Uterus (tissue), 4 donors: ENCODE results near the gene ACSS3. TPM values are rescaled to one million over a fixed set of nuclear protein-coding genes. Genes with fewer than 3 reads are reported as not detected.

Experiments used
- DNase-seq, 2 donors: peaks; one replicate each; pipeline ENCODE4 v3.0.0-alpha.2; 2019 to 2020
- H3K27ac ChIP-seq, 2 donors: fragments of 200-600 bp; sonication (generic); 1 replicate in 1 of 2; 2 replicates in 1 of 2; pipeline ENCODE4 v1.5.1; 2016 to 2018
- H3K27me3 ChIP-seq, 2 donors: fragments of 200-600 bp; sonication (generic); one replicate each; pipeline ENCODE4 v1.5.1; 2018 to 2019; ENCODE audit warnings: control low read depth in 1 of 2
- H3K36me3 ChIP-seq, 2 donors: fragments of 200-600 bp; sonication (generic); one replicate each; pipeline ENCODE4 v1.5.1; 2019; ENCODE audit warnings: control low read depth in 1 of 2
- H3K4me1 ChIP-seq, 2 donors: fragments of 200-600 bp; sonication (generic); one replicate each; pipeline ENCODE4 v1.5.1; 2018 to 2019; ENCODE audit warnings: control low read depth in 1 of 2
- H3K4me3 ChIP-seq, 2 donors: fragments of 200-600 bp; sonication (generic); 1 replicate in 1 of 2; 2 replicates in 1 of 2; pipeline ENCODE4 v1.5.1; 2018 to 2019; ENCODE audit warnings: mild to moderate bottlenecking in 1 of 2
- H3K9me3 ChIP-seq, 2 donors: fragments of 200-600 bp; sonication (generic); one replicate each; pipeline ENCODE4 v1.5.1; 2019; ENCODE audit warnings: control low read depth in 1 of 2
- POLR2A ChIP-seq, 2 donors: fragments of 450-650 bp; IDR thresholded peaks; one replicate each; pipeline ENCODE4 v1.6.1; 2016; ENCODE audit warnings: antibody characterized with exemption in 2 of 2, mild to moderate bottlenecking in 1 of 2, moderate library complexity in 1 of 2
- intact Hi-C: fragments of 100-400 bp; cut with DNase I; formaldehyde crosslinking; loops from one replicate; pipeline ENCODE4 v1.15.1; 2023; ENCODE audit warnings: low total_unique reads
- total RNA-seq, 4 donors: library from RNA; depleted of rRNA in 3 of 4; stranded (reverse); fragments of >200 nt in 3 of 4; gene quantifications; one replicate each; pipeline versions ENCODE4 v1.1.0 to v1.2.4, GENCODE V29; 2014 to 2023
- TF ChIP-seq, protein P1 (sequence below), 4 experiments: fragments of 200-600 bp in 2 of 4; fragments of 450-650 bp in 2 of 4; sonication (generic) in 2 of 4; IDR thresholded peaks; one replicate each; pipeline ENCODE4 v1.5.1; 2016 to 2019; ENCODE audit warnings: antibody characterized with exemption in 4 of 4, mild to moderate bottlenecking in 2 of 4, moderate library complexity in 1 of 4
- donor health status: DM: yes; HTN: yes; CAD: no.

ACSS3 gene
- total RNA-seq, 4 donors from 2014 or later: 25.6 to 62.2 (median 47.7) TPM

GRCh38 chr12:81137801-81138200 lies 59.9 kb downstream of the ACSS3 start:
- intact Hi-C loops: no loop called here
- Histone ChIP-seq H3K4me1 (no peaks in the 10 kb centered on the region), H3K27ac (no peak overlapping the region), H3K4me3 (no peak overlapping the region), H3K9me3 (no peaks in the 10 kb centered on the region), H3K27me3 (no peaks in the 10 kb centered on the region), H3K36me3 (no peaks in the 10 kb centered on the region)
- no peak for DNase-seq
- TF ChIP-seq POLR2A (IDR thresholded peaks at IDR 0.05): no peak
- TF ChIP-seq, protein P1, sequence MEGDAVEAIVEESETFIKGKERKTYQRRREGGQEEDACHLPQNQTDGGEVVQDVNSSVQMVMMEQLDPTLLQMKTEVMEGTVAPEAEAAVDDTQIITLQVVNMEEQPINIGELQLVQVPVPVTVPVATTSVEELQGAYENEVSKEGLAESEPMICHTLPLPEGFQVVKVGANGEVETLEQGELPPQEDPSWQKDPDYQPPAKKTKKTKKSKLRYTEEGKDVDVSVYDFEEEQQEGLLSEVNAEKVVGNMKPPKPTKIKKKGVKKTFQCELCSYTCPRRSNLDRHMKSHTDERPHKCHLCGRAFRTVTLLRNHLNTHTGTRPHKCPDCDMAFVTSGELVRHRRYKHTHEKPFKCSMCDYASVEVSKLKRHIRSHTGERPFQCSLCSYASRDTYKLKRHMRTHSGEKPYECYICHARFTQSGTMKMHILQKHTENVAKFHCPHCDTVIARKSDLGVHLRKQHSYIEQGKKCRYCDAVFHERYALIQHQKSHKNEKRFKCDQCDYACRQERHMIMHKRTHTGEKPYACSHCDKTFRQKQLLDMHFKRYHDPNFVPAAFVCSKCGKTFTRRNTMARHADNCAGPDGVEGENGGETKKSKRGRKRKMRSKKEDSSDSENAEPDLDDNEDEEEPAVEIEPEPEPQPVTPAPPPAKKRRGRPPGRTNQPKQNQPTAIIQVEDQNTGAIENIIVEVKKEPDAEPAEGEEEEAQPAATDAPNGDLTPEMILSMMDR (IDR thresholded peaks at IDR 0.05): no peak

DNA sequence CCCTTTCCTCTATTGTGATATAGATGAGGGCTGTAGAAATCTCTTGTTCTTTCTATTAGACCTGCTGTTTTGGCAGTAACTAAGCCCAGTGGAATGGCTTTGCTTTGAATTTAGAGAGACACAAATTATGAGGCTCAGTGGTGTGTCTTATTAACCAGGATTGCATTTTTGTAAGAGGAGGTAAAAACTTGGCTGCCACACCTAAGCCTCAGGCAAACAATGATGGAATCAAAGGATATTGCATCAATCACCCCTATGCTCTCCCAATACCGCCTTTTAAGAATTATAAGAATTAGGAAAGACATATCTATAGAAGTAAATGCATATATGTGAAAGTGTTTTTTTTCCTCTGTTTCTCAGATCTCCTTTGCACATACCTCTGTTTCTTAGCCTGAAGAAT lies 63.3 kb downstream of the ACSS3 start:
- no peak overlapping the region for H3K27ac ChIP-seq
- no peaks in the 10 kb centered on the region for H3K36me3 ChIP-seq
- no peak for DNase-seq

DNA sequence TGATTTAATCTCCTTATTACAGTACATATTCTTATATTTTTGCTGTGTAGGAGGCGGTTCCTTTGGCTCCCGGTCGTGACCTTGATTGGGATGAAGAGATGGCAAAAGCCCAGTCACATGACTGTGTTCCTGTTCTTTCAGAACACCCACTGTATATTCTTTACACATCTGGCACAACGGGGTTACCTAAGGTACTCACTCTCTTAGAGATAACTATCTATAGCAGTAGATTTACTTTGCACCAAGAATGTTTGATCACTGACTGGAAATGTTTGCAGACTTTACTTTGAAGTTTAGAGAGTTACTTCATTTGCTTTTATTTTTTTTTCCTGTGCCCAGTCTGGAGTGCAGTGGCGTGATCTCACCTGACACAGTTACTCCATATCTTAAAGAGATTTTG lies 65.2 kb downstream of the ACSS3 start:
- no peak overlapping the region for H3K27ac ChIP-seq
- intact Hi-C loops: no loop called here
- TF ChIP-seq POLR2A (IDR thresholded peaks at IDR 0.05): no peak
- TF ChIP-seq, protein P1 (IDR thresholded peaks at IDR 0.05): no peak

More for the DNA sequence above, 63.3 kb downstream of the ACSS3 start:
- Histone ChIP-seq H3K4me1 (no peaks in the 10 kb centered on the region), H3K27me3 (no peaks in the 10 kb centered on the region), H3K9me3 (no peaks in the 10 kb centered on the region), H3K4me3 (no peak overlapping the region)
- intact Hi-C loops: no loop called here
- TF ChIP-seq POLR2A (IDR thresholded peaks at IDR 0.05): no peak
- TF ChIP-seq, protein P1 (IDR thresholded peaks at IDR 0.05): no peak

GRCh38 chr12:81146228-81147225 lies 68.6 kb downstream of the ACSS3 start:
- DNase-seq: no peak
- H3K36me3 ChIP-seq: no peaks in the 10 kb centered on the region
- TF ChIP-seq, protein P1 (IDR thresholded peaks at IDR 0.05): no peak
- TF ChIP-seq POLR2A (IDR thresholded peaks at IDR 0.05): no peak
- intact Hi-C loops: no loop called here
- no peak overlapping the region for H3K27ac ChIP-seq
- H3K27me3 ChIP-seq: no peaks in the 10 kb centered on the region
- no peaks in the 10 kb centered on the region for H3K9me3 ChIP-seq
- no peaks in the 10 kb centered on the region for H3K4me1 ChIP-seq
- H3K4me3 ChIP-seq: no peak overlapping the region

More for the DNA sequence above, 65.2 kb downstream of the ACSS3 start:
- DNase-seq: no peak
- Histone ChIP-seq H3K4me3 (no peak overlapping the region), H3K4me1 (no peaks in the 10 kb centered on the region), H3K27me3 (no peaks in the 10 kb centered on the region), H3K9me3 (no peaks in the 10 kb centered on the region), H3K36me3 (no peaks in the 10 kb centered on the region)

DNA sequence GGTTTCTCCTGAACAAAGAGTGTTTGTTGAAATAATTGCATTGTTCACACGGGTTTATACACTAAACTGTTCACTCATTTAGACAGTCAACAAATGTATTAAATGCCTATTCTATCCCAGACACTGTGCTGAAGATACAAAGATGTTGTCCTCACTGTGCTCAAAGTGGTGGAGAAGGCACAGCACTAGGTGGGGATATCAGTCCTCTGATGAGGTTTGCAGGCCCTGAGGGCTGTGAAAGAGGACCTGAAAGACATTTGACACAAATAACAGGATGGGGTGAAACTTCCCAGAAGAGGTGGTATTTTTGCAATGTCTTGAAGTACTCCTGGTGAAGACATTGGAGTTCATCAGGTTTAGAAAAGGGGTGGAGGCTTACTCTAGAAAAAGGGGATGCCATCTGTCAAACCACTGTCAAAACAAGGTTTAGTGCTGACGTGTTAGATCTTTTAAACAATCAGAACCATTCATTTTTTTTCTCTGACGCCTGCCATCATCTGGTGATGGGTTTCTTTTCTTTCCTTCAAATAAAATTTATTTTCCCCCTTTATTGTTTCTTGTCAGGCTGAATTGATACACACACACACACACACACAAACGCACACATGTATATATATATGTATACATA lies 69.5 kb downstream of the ACSS3 start:
- H3K27me3 ChIP-seq: no peaks in the 10 kb centered on the region
- H3K9me3 ChIP-seq: no peaks in the 10 kb centered on the region
- intact Hi-C loops: no loop called here
- DNase-seq: no peak
- no peak overlapping the region for H3K4me3 ChIP-seq
- no peaks in the 10 kb centered on the region for H3K36me3 ChIP-seq
- H3K4me1 ChIP-seq: no peaks in the 10 kb centered on the region
- no peak for TF ChIP-seq POLR2A (IDR thresholded peaks at IDR 0.05)
- TF ChIP-seq, protein P1 (IDR thresholded peaks at IDR 0.05): no peak
- no peak overlapping the region for H3K27ac ChIP-seq
